ENCODE results near the gene SCD. TPM values are rescaled to one million over a fixed set of nuclear protein-coding genes. Genes with fewer than 3 reads are reported as not detected.
A peak's percentile ranks its signal among the peaks of the same experiment; 100 is the strongest.

The SCD gene
- total and polyA plus RNA-seq, 2 of the 13 experiments (the other 11 are each of a cell fraction or from before 2014, with no cell fraction given) = 492 to 512 TPM

DNA sequence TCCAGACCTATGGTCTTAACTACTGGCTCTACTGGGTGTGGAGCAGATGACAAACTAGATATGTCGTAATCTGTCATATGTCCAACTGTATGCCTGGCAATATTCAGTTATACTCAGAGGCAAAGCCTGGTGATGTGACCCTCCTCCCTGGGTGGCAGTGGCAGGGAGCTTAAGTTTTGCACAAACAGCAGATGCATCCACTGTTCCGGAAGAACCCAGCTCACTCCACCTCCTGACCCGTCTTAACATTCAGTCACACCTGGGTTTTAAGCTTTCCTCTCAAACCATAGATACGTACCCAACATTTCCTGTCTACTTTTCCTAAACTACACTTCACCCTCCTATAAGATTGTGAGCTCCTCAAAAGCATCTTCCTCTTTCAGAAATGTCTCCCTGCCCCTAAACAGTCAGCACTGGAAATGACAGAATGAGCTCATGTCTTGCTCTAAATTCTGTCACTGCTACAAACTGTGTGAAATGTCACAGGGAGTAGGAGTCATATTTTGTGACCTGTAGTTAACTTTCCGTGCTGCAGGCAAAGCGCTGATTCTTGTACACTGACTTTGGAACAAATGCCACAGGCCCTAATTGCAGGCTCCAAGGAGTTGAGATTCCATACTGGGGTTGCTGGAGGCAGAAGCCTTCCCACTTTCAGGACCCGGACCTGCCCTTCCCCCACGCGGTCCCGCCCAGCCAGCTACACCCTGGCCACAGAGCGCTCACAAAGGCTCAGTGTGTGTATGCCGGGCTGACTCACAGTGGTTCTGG, 23.9 kb downstream of the SCD start (continued):
- TF ChIP-seq, protein P1, sequence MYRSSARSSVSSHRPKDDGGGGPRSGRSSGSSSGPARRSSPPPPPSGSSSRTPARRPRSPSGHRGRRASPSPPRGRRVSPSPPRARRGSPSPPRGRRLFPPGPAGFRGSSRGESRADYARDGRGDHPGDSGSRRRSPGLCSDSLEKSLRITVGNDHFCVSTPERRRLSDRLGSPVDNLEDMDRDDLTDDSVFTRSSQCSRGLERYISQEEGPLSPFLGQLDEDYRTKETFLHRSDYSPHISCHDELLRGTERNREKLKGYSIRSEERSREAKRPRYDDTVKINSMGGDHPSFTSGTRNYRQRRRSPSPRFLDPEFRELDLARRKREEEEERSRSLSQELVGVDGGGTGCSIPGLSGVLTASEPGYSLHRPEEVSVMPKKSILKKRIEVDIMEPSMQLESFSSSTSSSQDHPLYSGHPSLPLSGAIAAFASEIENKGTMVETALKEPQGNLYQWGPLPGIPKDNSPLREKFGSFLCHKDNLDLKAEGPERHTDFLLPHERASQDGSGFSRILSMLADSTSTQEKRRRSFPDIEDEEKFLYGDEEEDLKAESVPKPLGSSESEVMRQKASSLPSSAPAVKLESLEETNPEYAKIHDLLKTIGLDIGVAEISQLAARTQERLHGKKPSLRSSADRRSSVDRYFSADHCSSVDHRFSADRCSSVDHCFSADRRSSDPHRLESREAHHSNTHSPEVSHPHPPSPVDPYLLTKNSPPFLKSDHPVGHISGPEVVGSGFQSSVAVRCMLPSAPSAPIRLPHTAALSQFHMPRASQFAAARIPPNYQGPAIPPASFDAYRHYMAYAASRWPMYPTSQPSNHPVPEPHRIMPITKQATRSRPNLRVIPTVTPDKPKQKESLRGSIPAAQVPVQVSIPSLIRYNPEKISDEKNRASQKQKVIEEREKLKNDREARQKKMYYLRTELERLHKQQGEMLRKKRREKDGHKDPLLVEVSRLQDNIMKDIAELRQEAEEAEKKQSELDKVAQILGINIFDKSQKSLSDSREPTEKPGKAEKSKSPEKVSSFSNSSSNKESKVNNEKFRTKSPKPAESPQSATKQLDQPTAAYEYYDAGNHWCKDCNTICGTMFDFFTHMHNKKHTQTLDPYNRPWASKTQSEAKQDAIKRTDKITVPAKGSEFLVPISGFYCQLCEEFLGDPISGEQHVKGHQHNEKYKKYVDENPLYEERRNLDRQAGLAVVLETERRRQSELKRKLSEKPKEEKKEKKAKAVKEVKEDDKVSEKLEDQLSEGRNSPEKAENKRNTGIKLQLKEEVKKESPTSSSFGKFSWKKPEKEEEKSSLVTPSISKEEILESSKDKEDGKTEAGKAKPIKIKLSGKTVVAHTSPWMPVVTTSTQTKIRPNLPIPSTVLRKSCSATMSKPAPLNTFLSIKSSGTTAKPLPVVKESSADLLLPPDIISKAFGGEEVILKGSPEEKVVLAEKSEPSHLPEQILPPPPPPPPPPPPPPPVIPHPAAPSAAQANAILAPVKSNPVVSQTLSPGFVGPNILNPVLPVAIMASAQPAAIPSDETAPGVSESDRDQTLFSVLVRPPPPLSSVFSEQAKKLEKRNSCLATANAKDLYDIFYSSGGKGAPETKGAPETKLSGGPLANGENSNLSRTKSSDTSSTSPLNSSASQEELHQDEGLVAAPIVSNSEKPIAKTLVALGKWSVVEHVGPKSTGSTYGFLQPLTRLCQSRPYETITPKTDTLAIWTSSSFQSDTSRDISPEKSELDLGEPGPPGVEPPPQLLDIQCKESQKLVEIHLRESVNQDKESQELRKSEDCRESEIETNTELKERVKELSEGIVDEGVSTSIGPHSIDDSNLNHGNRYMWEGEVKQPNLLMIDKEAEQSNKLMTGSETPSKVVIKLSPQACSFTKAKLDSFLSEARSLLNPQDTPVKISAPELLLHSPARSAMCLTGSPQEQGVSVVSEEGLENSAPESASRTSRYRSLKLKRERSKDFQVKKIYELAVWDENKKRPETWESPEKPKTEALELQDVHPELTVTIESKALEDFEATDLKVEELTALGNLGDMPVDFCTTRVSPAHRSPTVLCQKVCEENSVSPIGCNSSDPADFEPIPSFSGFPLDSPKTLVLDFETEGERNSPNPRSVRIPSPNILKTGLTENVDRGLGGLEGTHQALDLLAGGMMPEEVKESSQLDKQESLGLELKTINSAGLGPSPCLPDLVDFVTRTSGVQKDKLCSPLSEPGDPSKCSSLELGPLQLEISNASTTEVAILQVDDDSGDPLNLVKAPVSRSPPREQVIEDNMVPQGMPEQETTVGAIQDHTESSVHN (CRISPR knock-in tag; IDR thresholded peaks at IDR 0.05) = no peak; the same call in 1 of the 2 replicates
- TF ChIP-seq SP1 (IDR thresholded peaks at IDR 0.05) (no peak), SP1 (CRISPR knock-in tag; IDR thresholded peaks at IDR 0.05) (peak; percentile 73; the same call in 1 of the 2 replicates), ZNF841 (CRISPR knock-in tag; IDR thresholded peaks at IDR 0.05; ENCODE audit: borderline replicate concordance) (no peak), TMF1 (CRISPR knock-in tag; IDR thresholded peaks at IDR 0.05; ENCODE audit: low read depth) (no peak), NFYC (CRISPR knock-in tag; IDR thresholded peaks at IDR 0.05) (peak; percentile 29; the same call in 1 of the 2 replicates), HINFP (CRISPR knock-in tag; IDR thresholded peaks at IDR 0.05; ENCODE audit: low read depth) (no peak), FOSL1 (CRISPR knock-in tag; IDR thresholded peaks at IDR 0.05; ENCODE audit: borderline replicate concordance) (peak; percentile 17; the same call in 1 of the 2 replicates), MAZ (IDR thresholded peaks at IDR 0.05; ENCODE audit: borderline replicate concordance, low read depth, low read length) (no peak), MAZ (CRISPR knock-in tag; IDR thresholded peaks at IDR 0.05; ENCODE audit: low read depth) (no peak), ASH2L (IDR thresholded peaks at IDR 0.05; ENCODE audit: insufficient read length, low read depth, low read length) (peak; percentile 85), SIX4 (CRISPR knock-in tag; IDR thresholded peaks at IDR 0.05) (no peak), EP300 (IDR thresholded peaks at IDR 0.05; ENCODE audit: low read depth in 2 of 2, low read length in 2 of 2) (peak; percentile 26 to 74; a peak in 2 of 4 replicates), EP300 (CRISPR knock-in tag; IDR thresholded peaks at IDR 0.05; ENCODE audit: borderline replicate concordance) (peak; percentile 77; the same call in 1 of the 2 replicates), ZNF138 (CRISPR knock-in tag; IDR thresholded peaks at IDR 0.05; ENCODE audit: low read depth) (no peak), RARA (CRISPR knock-in tag; IDR thresholded peaks at IDR 0.05) (peak; percentile 58)
